HepG2 (cell line): ENCODE results near the gene CLEC10A. TPM values are rescaled to one million over a fixed set of nuclear protein-coding genes. Genes with fewer than 3 reads are reported as not detected.

Source experiments
- EED ChIP-seq: sonication (generic); formaldehyde crosslinking; IDR thresholded peaks from 2 replicates; pipeline ENCODE4 v1.5.0; 2020; ENCODE audit warnings: mild to moderate bottlenecking, missing genetic modification reagents
- FOXJ3 ChIP-seq: sonication (generic); formaldehyde crosslinking; IDR thresholded peaks from 2 replicates; pipeline ENCODE4 v1.4.0; 2020; ENCODE audit warnings: missing genetic modification reagents, mild to moderate bottlenecking, borderline replicate concordance
- JUN ChIP-seq: sonication (generic); formaldehyde crosslinking; IDR thresholded peaks from 2 replicates; pipeline ENCODE4 v1.4.0; 2020; ENCODE audit warnings: mild to moderate bottlenecking, missing genetic modification reagents
- KLF6 ChIP-seq: IDR thresholded peaks from 2 replicates; pipeline ENCODE4 v1.8.0; 2016; ENCODE audit warnings: missing biosample characterization, missing genetic modification reagents
- NFE2L2 ChIP-seq: fragments of 150-350 bp; IDR thresholded peaks from 2 replicates; pipeline ENCODE4 v1.6.1; 2014; ENCODE audit warnings: low read length
- NR2F1 ChIP-seq, 2 experiments: fragments of 450-650 bp in 1 of 2; formaldehyde crosslinking in 1 of 2; IDR thresholded peaks; 2 replicates each; pipeline versions ENCODE4 v1.5.0 to v1.6.1; 2016 to 2020; ENCODE audit warnings: mild to moderate bottlenecking in 1 of 2, missing compliant biosample characterization in 1 of 2, missing genetic modification reagents in 1 of 2, moderate library complexity in 1 of 2
- PHB2 ChIP-seq: fragments of 450-650 bp; IDR thresholded peaks from 2 replicates; pipeline ENCODE4 v1.6.1; 2018; ENCODE audit not compliant: partially characterized antibody
- RXRB ChIP-seq: IDR thresholded peaks from 2 replicates; pipeline ENCODE4 v1.6.1; 2016; ENCODE audit warnings: borderline replicate concordance, missing genetic modification reagents, missing compliant biosample characterization
- SALL2 ChIP-seq: sonication (generic); formaldehyde crosslinking; IDR thresholded peaks from 2 replicates; pipeline ENCODE4 v1.8.1; 2023; ENCODE audit warnings: mild to moderate bottlenecking, missing genetic modification reagents, inconsistent platforms
- SRSF1 ChIP-seq: fragments of 200-400 bp; formaldehyde crosslinking; optimal IDR thresholded peaks from 2 replicates; pipeline ENCODE3; 2017; ENCODE audit warnings: mild to moderate bottlenecking, low read depth, low read length, moderate library complexity
- TCF12 ChIP-seq, 2 experiments: fragments of 450-650 bp in 1 of 2; sonication (generic) in 1 of 2; formaldehyde crosslinking in 1 of 2; IDR thresholded peaks; 2 replicates each; pipeline versions ENCODE4 v1.6.1 to v1.8.0; 2017 to 2022; ENCODE audit warnings: antibody characterized with exemption in 1 of 2, mild to moderate bottlenecking in 1 of 2, missing genetic modification reagents in 1 of 2, moderate library complexity in 1 of 2
- ZNF234 ChIP-seq: sonication (generic); formaldehyde crosslinking; conservative IDR thresholded peaks from 2 replicates; pipeline ENCODE4 v1.5.1; 2020; ENCODE audit warnings: mild to moderate bottlenecking, missing genetic modification reagents
- ZNF460 ChIP-seq: sonication (generic); formaldehyde crosslinking; IDR thresholded peaks from 2 replicates; pipeline ENCODE4 v1.5.1; 2020; ENCODE audit warnings: missing genetic modification reagents, mild to moderate bottlenecking, borderline replicate concordance
- ZNF567 ChIP-seq: sonication (generic); formaldehyde crosslinking; IDR thresholded peaks from 2 replicates; pipeline ENCODE4 v1.8.1; 2023; ENCODE audit warnings: mild to moderate bottlenecking, missing genetic modification reagents, borderline replicate concordance
- ZNF670 ChIP-seq: sonication (generic); formaldehyde crosslinking; IDR thresholded peaks from 2 replicates; pipeline ENCODE4 v1.8.0; 2022; ENCODE audit warnings: mild to moderate bottlenecking, missing genetic modification reagents, borderline replicate concordance
- ZNF772 ChIP-seq: sonication (generic); formaldehyde crosslinking; IDR thresholded peaks from 2 replicates; pipeline ENCODE4 v1.5.0; 2020; ENCODE audit warnings: mild to moderate bottlenecking, missing genetic modification reagents
- polyA plus RNA-seq, 8 experiments: library from polyadenylated mRNA; depleted of rRNA in 3 of 8; stranded (reverse) in 7 of 8; unstranded in 1 of 8; fragments of >200 nt; fragmentation: Illumina TruSeq in 4 of 8; extraction: Trizol in 4 of 8; gene quantifications; 2 replicates each; pipeline versions ENCODE4 v1.2.1 to v1.2.3, GENCODE V29; 2011 to 2016; ENCODE audit warnings: low read depth in 4 of 8, missing spikeins in 1 of 8, mixed read lengths in 1 of 8; ENCODE audit not compliant: insufficient read depth in 1 of 8
- total RNA-seq, 5 experiments: library from RNA; depleted of rRNA; stranded (reverse); fragments of >200 nt; fragmentation: Illumina TruSeq; extraction: Trizol; gene quantifications; 2 replicates each; pipeline ENCODE4 v1.2.3, GENCODE V29; 2016; ENCODE audit warnings: low read depth in 1 of 5
- TF ChIP-seq, protein P1 (sequence below): sonication (generic); formaldehyde crosslinking; IDR thresholded peaks from 2 replicates; pipeline ENCODE4 v1.4.0; 2020; ENCODE audit warnings: missing genetic modification reagents
- TF ChIP-seq, protein P2 (sequence below): sonication (generic); formaldehyde crosslinking; IDR thresholded peaks from 2 replicates; pipeline ENCODE4 v1.8.1; 2023; ENCODE audit warnings: missing genetic modification reagents, mild to moderate bottlenecking, borderline replicate concordance
- TF ChIP-seq, protein P3 (sequence below): IDR thresholded peaks from 2 replicates; pipeline ENCODE4 v1.6.1; 2016; ENCODE audit warnings: mild to moderate bottlenecking, missing biosample characterization, missing genetic modification reagents
- TF ChIP-seq, protein P4 (sequence below): sonication (generic); formaldehyde crosslinking; IDR thresholded peaks from 2 replicates; pipeline ENCODE4 v1.8.1; 2022; ENCODE audit warnings: mild to moderate bottlenecking, missing genetic modification reagents

The CLEC10A gene
- total and polyA plus RNA-seq, 2 of the 13 experiments (the other 11 are each of a cell fraction or from before 2014, with no cell fraction given), result 0.33 TPM; not detected in 1

DNA sequence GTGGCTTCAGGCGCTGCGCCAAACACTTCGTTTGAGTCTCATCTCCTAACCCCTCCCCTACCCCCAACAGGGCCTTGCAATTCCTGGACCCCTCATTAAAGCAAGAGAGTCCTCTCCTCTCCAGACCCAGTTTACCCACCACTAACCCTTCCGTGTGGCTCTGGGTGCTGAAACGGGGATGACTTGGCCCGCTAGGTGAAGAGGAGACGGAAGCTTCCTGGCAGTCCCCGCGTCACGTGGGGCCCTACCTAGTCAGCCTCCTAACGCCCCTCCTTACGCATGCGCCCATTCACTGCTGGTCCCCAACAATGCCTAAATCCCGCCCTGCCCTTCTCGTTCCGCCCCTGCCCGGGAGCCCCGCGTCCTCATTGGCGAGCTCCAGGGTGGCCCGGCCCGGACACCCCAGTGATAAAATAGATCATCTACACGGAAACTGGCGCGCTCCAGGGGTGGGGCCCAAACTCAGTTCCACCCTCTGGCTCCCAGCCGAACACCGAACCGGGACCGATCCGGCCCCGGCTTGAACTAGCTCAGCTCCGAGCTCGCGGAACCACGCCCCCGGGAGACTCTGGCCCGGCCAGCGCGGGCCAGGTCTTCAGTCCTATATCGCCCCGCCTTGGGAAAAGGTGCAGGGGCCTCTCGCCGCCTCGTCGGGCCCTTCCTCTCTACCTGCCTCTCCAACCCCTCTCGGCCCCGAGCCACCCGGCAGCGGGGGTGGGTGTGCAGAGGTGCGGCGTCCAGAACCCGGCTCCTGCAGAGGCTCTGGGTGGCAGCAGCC, 44.3 kb downstream of the CLEC10A start, which contains the start of gene SLC16A13 (continued):
- TF ChIP-seq, protein P1, sequence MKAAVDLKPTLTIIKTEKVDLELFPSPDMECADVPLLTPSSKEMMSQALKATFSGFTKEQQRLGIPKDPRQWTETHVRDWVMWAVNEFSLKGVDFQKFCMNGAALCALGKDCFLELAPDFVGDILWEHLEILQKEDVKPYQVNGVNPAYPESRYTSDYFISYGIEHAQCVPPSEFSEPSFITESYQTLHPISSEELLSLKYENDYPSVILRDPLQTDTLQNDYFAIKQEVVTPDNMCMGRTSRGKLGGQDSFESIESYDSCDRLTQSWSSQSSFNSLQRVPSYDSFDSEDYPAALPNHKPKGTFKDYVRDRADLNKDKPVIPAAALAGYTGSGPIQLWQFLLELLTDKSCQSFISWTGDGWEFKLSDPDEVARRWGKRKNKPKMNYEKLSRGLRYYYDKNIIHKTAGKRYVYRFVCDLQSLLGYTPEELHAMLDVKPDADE, result no peak
- no peak for TF ChIP-seq NFE2L2
- TF ChIP-seq, protein P2, sequence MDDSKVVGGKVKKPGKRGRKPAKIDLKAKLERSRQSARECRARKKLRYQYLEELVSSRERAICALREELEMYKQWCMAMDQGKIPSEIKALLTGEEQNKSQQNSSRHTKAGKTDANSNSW (CRISPR knock-in tag), result no peak; the same call in 1 of the 2 replicates
- TF ChIP-seq ZNF670, result no peak
- TF ChIP-seq KLF6 (CRISPR knock-in tag), result no peak
- TF ChIP-seq SALL2 (CRISPR knock-in tag), result no peak
- TF ChIP-seq ZNF567 (CRISPR knock-in tag), result no peak
- TF ChIP-seq ZNF234 (CRISPR knock-in tag), result no peak
- no peak for TF ChIP-seq TCF12 (IDR thresholded peaks at IDR 0.05)
- TF ChIP-seq TCF12 (CRISPR knock-in tag; IDR thresholded peaks at IDR 0.05), result no peak
- TF ChIP-seq PHB2, result no peak
- no peak for TF ChIP-seq NR2F1 (CRISPR knock-in tag; IDR thresholded peaks at IDR 0.05)
- TF ChIP-seq ZNF772 (CRISPR knock-in tag), result no peak
- TF ChIP-seq ZNF460 (CRISPR knock-in tag), result no peak
- TF ChIP-seq EED, result no peak
- no peak for TF ChIP-seq FOXJ3
- TF ChIP-seq, protein P3, sequence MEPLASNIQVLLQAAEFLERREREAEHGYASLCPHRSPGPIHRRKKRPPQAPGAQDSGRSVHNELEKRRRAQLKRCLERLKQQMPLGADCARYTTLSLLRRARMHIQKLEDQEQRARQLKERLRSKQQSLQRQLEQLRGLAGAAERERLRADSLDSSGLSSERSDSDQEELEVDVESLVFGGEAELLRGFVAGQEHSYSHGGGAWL (CRISPR knock-in tag), result peak; percentile 41; the same call in 1 of the 2 replicates
- TF ChIP-seq JUN, result no peak
- TF ChIP-seq, protein P4, sequence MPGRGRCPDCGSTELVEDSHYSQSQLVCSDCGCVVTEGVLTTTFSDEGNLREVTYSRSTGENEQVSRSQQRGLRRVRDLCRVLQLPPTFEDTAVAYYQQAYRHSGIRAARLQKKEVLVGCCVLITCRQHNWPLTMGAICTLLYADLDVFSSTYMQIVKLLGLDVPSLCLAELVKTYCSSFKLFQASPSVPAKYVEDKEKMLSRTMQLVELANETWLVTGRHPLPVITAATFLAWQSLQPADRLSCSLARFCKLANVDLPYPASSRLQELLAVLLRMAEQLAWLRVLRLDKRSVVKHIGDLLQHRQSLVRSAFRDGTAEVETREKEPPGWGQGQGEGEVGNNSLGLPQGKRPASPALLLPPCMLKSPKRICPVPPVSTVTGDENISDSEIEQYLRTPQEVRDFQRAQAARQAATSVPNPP (CRISPR knock-in tag), result peak; percentile 74; the same call in 1 of the 2 replicates
- no peak; the same call in 1 of the 2 replicates for TF ChIP-seq RXRB (CRISPR knock-in tag)
- TF ChIP-seq SRSF1, result no peak
